H9 (cell line): ENCODE data around the gene PATE1. TPM values are rescaled to one million over a fixed set of nuclear protein-coding genes. Genes with fewer than 3 reads are reported as not detected.

Source experiments
- DNase-seq: peaks from one replicate; pipeline ENCODE4 v3.0.0-alpha.2; 2017
- H2AFZ ChIP-seq: one replicate; pipeline ENCODE4 v1.6.1; 2013; ENCODE audit warnings: mild to moderate bottlenecking, low read length, control low read depth, moderate library complexity
- H2AK5ac ChIP-seq: 2 replicates; pipeline ENCODE4 v1.6.1; 2013; ENCODE audit warnings: low read length, control low read depth, mixed read lengths; ENCODE audit not compliant: insufficient read length
- H2BK120ac ChIP-seq: one replicate; pipeline ENCODE4 v1.6.1; 2013; ENCODE audit warnings: low read depth, mild to moderate bottlenecking, low read length, control low read depth, inconsistent platforms; ENCODE audit not compliant: poor library complexity, severe bottlenecking
- H2BK12ac ChIP-seq: 2 replicates; pipeline ENCODE4 v1.6.1; 2013; ENCODE audit warnings: low read length, control low read depth, mixed read lengths, low read depth; ENCODE audit not compliant: insufficient read length
- H2BK15ac ChIP-seq: 2 replicates; pipeline ENCODE4 v1.6.1; 2013; ENCODE audit warnings: low read depth, low read length, control low read depth
- H2BK20ac ChIP-seq: one replicate; pipeline ENCODE4 v1.6.1; 2013; ENCODE audit warnings: low read depth, mild to moderate bottlenecking, low read length, control low read depth, inconsistent platforms; ENCODE audit not compliant: poor library complexity, severe bottlenecking
- H2BK5ac ChIP-seq: 2 replicates; pipeline ENCODE4 v1.6.1; 2013; ENCODE audit warnings: low read length, control low read depth, mixed read lengths; ENCODE audit not compliant: insufficient read length
- H3K14ac ChIP-seq: 2 replicates; pipeline ENCODE4 v1.6.1; 2013; ENCODE audit warnings: low read length, control low read depth; ENCODE audit not compliant: insufficient read depth
- H3K18ac ChIP-seq: 2 replicates; pipeline ENCODE4 v1.6.1; 2013; ENCODE audit warnings: low read depth, mild to moderate bottlenecking, mixed read lengths, low read length, control low read depth; ENCODE audit not compliant: insufficient read length
- H3K23ac ChIP-seq: 2 replicates; pipeline ENCODE4 v1.6.1; 2013; ENCODE audit warnings: low read length, control low read depth, mixed read lengths, low read depth; ENCODE audit not compliant: insufficient read length
- H3K23me2 ChIP-seq: 2 replicates; pipeline ENCODE4 v1.6.1; 2013; ENCODE audit warnings: low read depth, mild to moderate bottlenecking, mixed read lengths, low read length, control low read depth; ENCODE audit not compliant: insufficient read length, poor library complexity, severe bottlenecking
- H3K27ac ChIP-seq: 2 replicates; pipeline ENCODE4 v1.5.1; 2013; ENCODE audit warnings: low read length, control low read depth, mixed read lengths, low read depth; ENCODE audit not compliant: insufficient read length
- H3K27me3 ChIP-seq: 2 replicates; pipeline ENCODE4 v1.6.1; 2013; ENCODE audit warnings: low read length, control low read depth, inconsistent platforms; ENCODE audit not compliant: insufficient read depth
- H3K4ac ChIP-seq: 2 replicates; pipeline ENCODE4 v1.6.1; 2013; ENCODE audit warnings: low read depth, mild to moderate bottlenecking, control low read depth, inconsistent platforms, low read length, moderate library complexity
- H3K4me1 ChIP-seq: 2 replicates; pipeline ENCODE4 v1.6.1; 2013; ENCODE audit warnings: low read length, control low read depth, inconsistent platforms; ENCODE audit not compliant: insufficient read depth
- H3K4me2 ChIP-seq: 2 replicates; pipeline ENCODE4 v1.6.1; 2013; ENCODE audit warnings: low read length, control low read depth, mixed read lengths; ENCODE audit not compliant: insufficient read length, insufficient read depth
- H3K56ac ChIP-seq: 2 replicates; pipeline ENCODE4 v1.6.1; 2013; ENCODE audit warnings: low read depth, mild to moderate bottlenecking, mixed read lengths, low read length, control low read depth; ENCODE audit not compliant: insufficient read length
- H3K79me1 ChIP-seq: 2 replicates; pipeline ENCODE4 v1.6.1; 2013; ENCODE audit warnings: low read depth, mild to moderate bottlenecking, moderate library complexity, low read length, control low read depth, inconsistent platforms; ENCODE audit not compliant: insufficient read depth, poor library complexity, severe bottlenecking
- H3K79me2 ChIP-seq: 2 replicates; pipeline ENCODE4 v1.6.1; 2013; ENCODE audit warnings: low read length, control low read depth, inconsistent platforms; ENCODE audit not compliant: insufficient read depth
- H3K9ac ChIP-seq: 2 replicates; pipeline ENCODE4 v1.6.1; 2013; ENCODE audit warnings: low read length, control low read depth, mixed read lengths; ENCODE audit not compliant: insufficient read length; ENCODE audit errors: extremely low read depth
- H3K9me3 ChIP-seq: one replicate; pipeline ENCODE4 v1.6.1; 2013; ENCODE audit warnings: low read depth, low read length, inconsistent platforms; ENCODE audit not compliant: control insufficient read depth
- H3T11ph ChIP-seq: one replicate; pipeline ENCODE4 v1.6.1; 2013; ENCODE audit warnings: mild to moderate bottlenecking, low read length, control low read depth, inconsistent platforms
- H4K20me1 ChIP-seq: one replicate; pipeline ENCODE4 v1.6.1; 2013; ENCODE audit not compliant: control insufficient read depth, insufficient read length, insufficient read depth
- H4K5ac ChIP-seq: 2 replicates; pipeline ENCODE4 v1.6.1; 2013; ENCODE audit warnings: low read depth, mild to moderate bottlenecking, mixed read lengths, low read length, control low read depth; ENCODE audit not compliant: insufficient read length
- H4K8ac ChIP-seq: replicated peaks from 2 replicates; pipeline ENCODE4 v1.6.1; 2013; ENCODE audit warnings: low read length, control low read depth, mixed read lengths, low read depth; ENCODE audit not compliant: insufficient read length
- H4K91ac ChIP-seq: 2 replicates; pipeline ENCODE4 v1.6.1; 2013; ENCODE audit warnings: low read depth, mild to moderate bottlenecking, moderate library complexity, mixed read lengths, low read length, control low read depth; ENCODE audit not compliant: insufficient read length
- H3K27ac Mint-ChIP-seq, 3 experiments: 2 replicates in 2 of 3; 3 replicates in 1 of 3; pipeline ENCODE4 v1.8.0; 2020 to 2021; ENCODE audit warnings: mixed read lengths in 3 of 3, mild to moderate bottlenecking in 1 of 3, moderate library complexity in 1 of 3
- H3K27me3 Mint-ChIP-seq: 2 replicates; pipeline ENCODE4 v1.8.0; 2021; ENCODE audit warnings: low read depth, mild to moderate bottlenecking, moderate library complexity, mixed read lengths
- H3K36me3 Mint-ChIP-seq, 3 experiments: 2 replicates in 2 of 3; 3 replicates in 1 of 3; pipeline ENCODE4 v1.8.0; 2020 to 2021; ENCODE audit warnings: low read depth in 3 of 3, mixed read lengths in 3 of 3; ENCODE audit not compliant: insufficient read depth in 1 of 3
- H3K4me1 Mint-ChIP-seq, 2 experiments: 2 replicates each; pipeline ENCODE4 v1.8.0; 2020; ENCODE audit warnings: mixed read lengths in 2 of 2
- H3K4me3 Mint-ChIP-seq, 2 experiments: 2 replicates in 1 of 2; 3 replicates in 1 of 2; pipeline ENCODE4 v1.8.0; 2020 to 2021; ENCODE audit warnings: mild to moderate bottlenecking in 2 of 2, mixed read lengths in 2 of 2, moderate library complexity in 1 of 2
- H3K9me3 Mint-ChIP-seq, 2 experiments: 2 replicates in 1 of 2; 3 replicates in 1 of 2; pipeline ENCODE4 v1.8.0; 2020; ENCODE audit warnings: mild to moderate bottlenecking in 2 of 2, mixed read lengths in 2 of 2, moderate library complexity in 1 of 2
- WGBS: extraction: QIAGEN DNeasy Blood & Tissue Kit; methylation state at CpG from one replicate; pipeline ENCODE4 v1.1.7; 2013; ENCODE audit warnings: missing lambda C conversion rate, low lambda C conversion rate, mixed read lengths; ENCODE audit not compliant: insufficient read length; ENCODE audit errors: extremely low coverage; 5-methylcytosine and 5-hydroxymethylcytosine counted together
- total RNA-seq: library from RNA; stranded (reverse); gene quantifications from 2 replicates; pipeline ENCODE4 v1.2.1, GENCODE V29; 2021
- TF ChIP-seq, protein P1 (sequence below): fragments of 200-600 bp; sonication (generic); conservative IDR thresholded peaks from 3 replicates; pipeline ENCODE4 v1.8.0; 2021; ENCODE audit warnings: antibody characterized with exemption, mild to moderate bottlenecking

PATE1 gene
- total RNA-seq, 1 experiment from 2014 or later: not detected

GRCh38 chr11:125762445-125762844, 16.4 kb downstream of the PATE1 start:
- H4K20me1 ChIP-seq: no peaks in the 10 kb centered on the region
- no peak overlapping the region for H2BK5ac ChIP-seq
- no peak overlapping the region for H2BK15ac ChIP-seq
- H3K18ac ChIP-seq: no peak overlapping the region
- TF ChIP-seq, protein P1, sequence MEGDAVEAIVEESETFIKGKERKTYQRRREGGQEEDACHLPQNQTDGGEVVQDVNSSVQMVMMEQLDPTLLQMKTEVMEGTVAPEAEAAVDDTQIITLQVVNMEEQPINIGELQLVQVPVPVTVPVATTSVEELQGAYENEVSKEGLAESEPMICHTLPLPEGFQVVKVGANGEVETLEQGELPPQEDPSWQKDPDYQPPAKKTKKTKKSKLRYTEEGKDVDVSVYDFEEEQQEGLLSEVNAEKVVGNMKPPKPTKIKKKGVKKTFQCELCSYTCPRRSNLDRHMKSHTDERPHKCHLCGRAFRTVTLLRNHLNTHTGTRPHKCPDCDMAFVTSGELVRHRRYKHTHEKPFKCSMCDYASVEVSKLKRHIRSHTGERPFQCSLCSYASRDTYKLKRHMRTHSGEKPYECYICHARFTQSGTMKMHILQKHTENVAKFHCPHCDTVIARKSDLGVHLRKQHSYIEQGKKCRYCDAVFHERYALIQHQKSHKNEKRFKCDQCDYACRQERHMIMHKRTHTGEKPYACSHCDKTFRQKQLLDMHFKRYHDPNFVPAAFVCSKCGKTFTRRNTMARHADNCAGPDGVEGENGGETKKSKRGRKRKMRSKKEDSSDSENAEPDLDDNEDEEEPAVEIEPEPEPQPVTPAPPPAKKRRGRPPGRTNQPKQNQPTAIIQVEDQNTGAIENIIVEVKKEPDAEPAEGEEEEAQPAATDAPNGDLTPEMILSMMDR: no peak
- H3K79me2 ChIP-seq: no peaks in the 10 kb centered on the region
- no peak overlapping the region for H3K14ac ChIP-seq
- H3K79me1 ChIP-seq: no peaks in the 10 kb centered on the region
- no peaks in the 10 kb centered on the region for H3K4me1 ChIP-seq
- H3K23ac ChIP-seq: no peak overlapping the region
- Mint-ChIP-seq H3K4me1 (peaks cover 6 to 7% of the 10 kb centered on the region in 2 experiments), H3K27me3 (peaks cover 13% of the 10 kb centered on the region), H3K36me3 (no peaks in the 10 kb centered on the region; a peak in 1 of 7 replicates), H3K9me3 (peaks cover 2 to 8% of the 10 kb centered on the region in 2 experiments; a peak in 1 of 5 replicates), H3K4me3 (no peak overlapping the region), H3K27ac (no peak overlapping the region)
- H3K23me2 ChIP-seq: no peaks in the 10 kb centered on the region
- H3K4me2 ChIP-seq: no peak overlapping the region
- H3K27ac ChIP-seq: no peak overlapping the region
- H4K91ac ChIP-seq: no peak overlapping the region
- H4K5ac ChIP-seq: no peak overlapping the region
- no peak overlapping the region for H2AFZ ChIP-seq
- H3T11ph ChIP-seq: no peak overlapping the region
- no peak for DNase-seq
- no peak overlapping the region for H2BK12ac ChIP-seq
- no peak overlapping the region for H3K9ac ChIP-seq
- H4K8ac ChIP-seq: no peak overlapping the region
- no peaks in the 10 kb centered on the region for H3K9me3 ChIP-seq
- H2BK20ac ChIP-seq: no peak overlapping the region
- no peak overlapping the region for H2BK120ac ChIP-seq
- no CpG with 5 or more reads among the region's 1 CpG for WGBS
- H3K27me3 ChIP-seq: no peaks in the 10 kb centered on the region
- H3K56ac ChIP-seq: no peak overlapping the region
- H3K4ac ChIP-seq: no peak overlapping the region
- H2AK5ac ChIP-seq: no peak overlapping the region
